ENCODE data around the gene POLL.

The POLL gene

DNA sequence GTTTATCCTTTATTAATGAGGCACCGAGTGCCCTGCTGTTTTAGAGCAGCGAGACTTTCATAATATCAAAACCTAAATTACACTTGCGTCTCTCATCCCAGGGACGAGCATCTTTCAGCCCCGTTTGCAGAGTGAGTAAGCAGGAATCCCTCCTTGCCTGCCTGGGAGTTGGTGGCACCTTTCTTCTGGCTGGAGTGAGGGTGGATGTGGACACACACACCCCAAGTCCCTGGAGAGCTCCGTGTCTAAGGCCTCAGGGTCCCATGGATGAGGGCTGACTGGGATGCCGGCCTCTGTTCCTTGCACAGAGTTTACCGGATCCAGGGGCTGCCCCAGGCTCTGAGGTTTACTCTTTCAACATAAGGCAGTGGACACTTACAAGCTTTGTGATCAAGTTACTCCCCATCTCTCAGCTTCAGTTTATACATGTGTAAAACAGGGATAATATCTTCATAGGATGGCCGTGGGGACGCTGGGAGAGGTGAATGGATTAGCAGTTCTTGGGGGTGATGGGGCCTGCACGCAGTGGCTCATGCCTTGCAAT lies 24.5 kb downstream of the POLL start:
- DNase-seq (ENCODE audit: low read depth): no peak
- no peak for TF ChIP-seq CTCF (IDR thresholded peaks at IDR 0.05; ENCODE audit: insufficient read depth, low read depth, low read length, missing control alignments)
- no peak overlapping the region for H3K4me3 ChIP-seq (ENCODE audit: low read length)

GRCh38 chr10:101563007-101563406 lies 25.1 kb downstream of the POLL start:
- no peak overlapping the region for H3K4me3 ChIP-seq (ENCODE audit: low read length)
- no peak for TF ChIP-seq CTCF (IDR thresholded peaks at IDR 0.05; ENCODE audit: insufficient read depth, low read depth, low read length, missing control alignments)
- no peak for DNase-seq (ENCODE audit: low read depth)

- no peak for DNase-seq (ENCODE audit: low read depth)
- TF ChIP-seq CTCF (IDR thresholded peaks at IDR 0.05; ENCODE audit: insufficient read depth, low read depth, low read length, missing control alignments): no peak
- H3K4me3 ChIP-seq (ENCODE audit: low read length): no peak overlapping the region
These were observed 25.8 kb downstream of the POLL start for GRCh38 chr10:101562231-101562630.

DNA sequence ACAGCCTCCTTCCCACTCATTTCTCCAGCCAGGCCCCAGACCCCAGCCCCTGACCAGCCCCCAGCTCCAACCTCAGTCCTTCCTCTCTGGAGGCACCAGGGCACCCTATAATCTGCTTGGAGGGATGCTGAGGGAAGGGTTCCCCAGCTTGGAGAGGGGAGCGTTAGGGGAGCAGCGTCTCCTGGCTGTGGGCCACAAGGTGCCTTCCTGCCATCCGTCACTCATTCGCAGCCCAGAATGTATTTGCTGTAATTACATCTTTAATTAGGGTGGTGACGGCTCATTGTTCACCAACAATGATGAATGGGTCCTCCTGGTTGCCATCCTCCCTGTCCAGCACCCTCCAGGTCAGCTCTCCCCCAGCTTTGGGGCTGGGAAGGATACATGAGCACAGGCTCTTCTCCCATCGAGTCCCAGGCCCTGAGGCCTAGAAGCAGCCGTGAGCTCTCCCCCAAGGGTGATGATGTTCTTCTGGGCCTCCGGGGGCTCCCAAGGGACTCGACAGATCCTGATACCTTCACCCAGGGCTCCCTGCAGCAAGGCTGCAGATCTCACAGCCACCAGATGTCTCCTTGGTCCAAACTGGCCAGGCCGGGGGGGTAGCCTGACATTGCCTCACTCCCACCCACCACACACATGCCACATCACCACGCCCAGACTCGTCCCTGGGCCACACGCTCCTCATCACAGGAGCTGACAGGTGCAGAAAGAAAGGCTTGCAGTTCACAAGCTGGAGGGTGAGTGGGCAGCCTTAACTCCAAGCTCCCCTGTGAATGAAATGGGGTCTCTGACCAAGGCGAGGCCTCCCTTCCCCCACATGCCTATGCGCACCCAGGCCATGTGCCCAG lies 26.8 kb downstream of the POLL start:
- no peak overlapping the region for H3K4me3 ChIP-seq (ENCODE audit: low read length)
- DNase-seq (ENCODE audit: low read depth): no peak

DNA sequence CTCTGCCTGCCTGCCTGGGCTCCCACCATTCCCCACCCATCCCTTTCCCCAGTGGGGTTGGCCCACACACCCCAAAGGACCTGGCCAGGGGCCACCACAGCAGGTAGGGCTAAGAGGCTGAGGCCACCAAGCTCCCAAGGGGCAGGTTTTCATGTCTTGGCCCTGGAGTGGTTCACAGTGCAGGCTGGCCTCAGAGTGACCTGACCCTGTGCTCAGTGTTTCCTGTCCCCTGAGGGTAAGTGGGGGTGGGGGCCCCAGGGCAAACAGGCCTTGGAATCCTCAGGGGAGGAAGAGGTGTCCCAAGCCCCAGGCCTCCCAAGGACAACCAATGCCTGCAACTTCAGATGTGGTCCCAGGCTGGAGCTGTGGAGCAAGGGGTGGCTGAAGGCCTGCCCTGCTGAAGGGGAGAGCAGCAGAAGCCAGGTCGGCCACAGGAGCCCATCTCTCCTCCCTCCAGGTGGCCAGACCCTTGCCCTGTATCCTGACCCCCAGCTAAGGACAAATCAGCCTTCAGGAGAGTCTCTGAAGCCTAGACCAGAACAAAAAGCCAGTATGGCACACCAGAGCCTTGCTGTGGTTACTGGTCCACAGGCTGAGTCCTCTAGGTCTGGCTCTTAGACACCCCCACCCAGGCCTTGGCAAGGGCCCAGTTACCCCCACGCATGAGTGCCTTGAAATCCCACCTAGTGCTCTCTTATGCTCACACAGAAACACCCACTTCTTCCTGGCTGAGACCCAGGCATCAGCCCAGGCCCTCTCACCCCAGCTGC lies 27.6 kb downstream of the POLL start:
- no peak overlapping the region for H3K4me3 ChIP-seq (ENCODE audit: low read length)
- DNase-seq (ENCODE audit: low read depth): no peak
- no peak for TF ChIP-seq CTCF (IDR thresholded peaks at IDR 0.05; ENCODE audit: insufficient read depth, low read depth, low read length, missing control alignments)

More for the DNA sequence above, 26.8 kb downstream of the POLL start:
- no peak for TF ChIP-seq CTCF (IDR thresholded peaks at IDR 0.05; ENCODE audit: insufficient read depth, low read depth, low read length, missing control alignments)

DNA sequence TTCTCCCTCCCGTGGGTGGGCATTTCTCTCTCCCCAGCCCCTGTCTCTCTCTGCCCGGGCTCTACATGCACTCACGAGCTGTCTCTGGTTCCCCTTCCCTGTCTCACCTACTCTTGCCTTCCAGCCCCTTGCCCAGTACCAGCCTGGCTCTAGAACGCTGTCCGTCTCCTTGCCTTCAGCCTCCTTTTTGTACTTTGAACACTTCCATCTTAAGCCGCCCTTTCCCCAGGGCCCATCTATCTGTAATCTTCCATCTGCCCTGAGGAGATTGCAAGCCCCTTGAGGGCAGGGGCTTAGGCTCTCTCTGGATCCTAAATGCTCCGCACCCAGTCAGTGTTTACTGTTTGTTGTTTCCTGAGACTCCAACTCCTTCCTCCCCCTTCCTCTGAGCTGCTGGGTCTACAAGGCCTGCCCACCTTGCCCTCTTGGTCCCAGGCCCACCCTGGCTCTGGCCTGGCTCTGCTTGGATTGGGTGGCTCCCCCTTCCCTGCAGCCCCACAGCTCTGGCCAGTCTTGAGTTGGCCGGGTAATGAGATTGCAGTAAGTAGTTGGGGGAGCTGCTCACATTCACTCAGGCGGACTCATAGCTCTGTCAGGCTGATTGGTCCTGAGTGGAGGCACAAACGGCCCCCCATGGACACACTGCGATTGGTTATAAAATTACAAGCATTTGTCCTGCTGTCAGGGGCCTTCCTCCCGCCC lies 28.3 kb downstream of the POLL start:
- H3K4me3 ChIP-seq (ENCODE audit: low read length): no peak overlapping the region
- no peak for DNase-seq (ENCODE audit: low read depth)
- no peak for TF ChIP-seq CTCF (IDR thresholded peaks at IDR 0.05; ENCODE audit: insufficient read depth, low read depth, low read length, missing control alignments)

Data from epithelial cell of esophagus (primary cell).